HepG2 (cell line): ENCODE measurements around the gene ZFHX3. TPM values are rescaled to one million over a fixed set of nuclear protein-coding genes. Genes with fewer than 3 reads are reported as not detected.

ENCODE experiments used
- E2F1 ChIP-seq: sonication (generic); formaldehyde crosslinking; IDR thresholded peaks from 2 replicates; pipeline ENCODE4 v1.5.0; 2020; ENCODE audit warnings: missing genetic modification reagents
- FIP1L1 ChIP-seq: fragments of 200-400 bp; formaldehyde crosslinking; IDR thresholded peaks from 2 replicates; pipeline ENCODE4 v1.6.1; 2018; ENCODE audit warnings: low read depth, mild to moderate bottlenecking, low read length, moderate library complexity, borderline replicate concordance; ENCODE audit not compliant: insufficient read depth
- HES4 ChIP-seq: sonication (generic); formaldehyde crosslinking; IDR thresholded peaks from 2 replicates; pipeline ENCODE4 v1.9.0; 2021; ENCODE audit warnings: mild to moderate bottlenecking, missing genetic modification reagents, borderline replicate concordance
- HMG20A ChIP-seq: IDR thresholded peaks from 2 replicates; pipeline ENCODE4 v1.6.1; 2016; ENCODE audit warnings: borderline replicate concordance
- KDM2A ChIP-seq: sonication (generic); formaldehyde crosslinking; IDR thresholded peaks from 2 replicates; pipeline ENCODE4 v1.4.0; 2020; ENCODE audit warnings: low read depth, missing genetic modification reagents, borderline replicate concordance
- LRRFIP1 ChIP-seq: sonication (generic); formaldehyde crosslinking; conservative IDR thresholded peaks from 2 replicates; pipeline ENCODE4 v1.4.0; 2020; ENCODE audit warnings: missing genetic modification reagents
- MED1 ChIP-seq: sonication (generic); formaldehyde crosslinking; IDR thresholded peaks from 2 replicates; pipeline ENCODE4 v1.4.0; 2020; ENCODE audit warnings: missing genetic modification reagents
- MLX ChIP-seq: IDR thresholded peaks from 2 replicates; pipeline ENCODE4 v1.6.1; 2016
- MXI1 ChIP-seq: IDR thresholded peaks from 3 replicates; pipeline ENCODE4 v1.6.1; 2012; ENCODE audit warnings: low read depth, low read length, inconsistent platforms, borderline replicate concordance
- MYC ChIP-seq: sonication (generic); formaldehyde crosslinking; IDR thresholded peaks from 2 replicates; pipeline ENCODE4 v1.9.0; 2021; ENCODE audit warnings: missing genetic modification reagents, borderline replicate concordance
- NR0B2 ChIP-seq: sonication (generic); formaldehyde crosslinking; IDR thresholded peaks from 2 replicates; pipeline ENCODE4 v1.4.0; 2020; ENCODE audit warnings: mild to moderate bottlenecking, missing genetic modification reagents
- SATB2 ChIP-seq: sonication (generic); formaldehyde crosslinking; IDR thresholded peaks from 2 replicates; pipeline ENCODE4 v1.5.0; 2020; ENCODE audit warnings: missing genetic modification reagents
- SPEN ChIP-seq: sonication (generic); formaldehyde crosslinking; IDR thresholded peaks from 2 replicates; pipeline ENCODE4 v1.5.1; 2020; ENCODE audit warnings: low read depth, mild to moderate bottlenecking, missing genetic modification reagents
- STAG1 ChIP-seq: sonication (generic); formaldehyde crosslinking; IDR thresholded peaks from 2 replicates; pipeline ENCODE4 v1.4.0; 2020; ENCODE audit warnings: missing genetic modification reagents
- ZBTB34 ChIP-seq: sonication (generic); formaldehyde crosslinking; IDR thresholded peaks from 2 replicates; pipeline ENCODE4 v1.8.0; 2022; ENCODE audit warnings: mild to moderate bottlenecking, missing genetic modification reagents
- ZC3H4 ChIP-seq: sonication (generic); formaldehyde crosslinking; IDR thresholded peaks from 2 replicates; pipeline ENCODE4 v1.4.0; 2020; ENCODE audit warnings: missing genetic modification reagents, borderline replicate concordance
- ZKSCAN8 ChIP-seq: IDR thresholded peaks from 2 replicates; pipeline ENCODE4 v1.6.1; 2016; ENCODE audit warnings: borderline replicate concordance, missing genetic modification reagents, missing compliant biosample characterization
- ZNF253 ChIP-seq: sonication (generic); formaldehyde crosslinking; IDR thresholded peaks from 2 replicates; pipeline ENCODE4 v1.8.0; 2022; ENCODE audit warnings: mild to moderate bottlenecking, missing genetic modification reagents, borderline replicate concordance
- ZNF260 ChIP-seq: sonication (generic); formaldehyde crosslinking; IDR thresholded peaks from 2 replicates; pipeline ENCODE4 v1.4.0; 2020; ENCODE audit warnings: missing genetic modification reagents, low read depth, mild to moderate bottlenecking, borderline replicate concordance
- ZNF317 ChIP-seq: sonication (generic); formaldehyde crosslinking; IDR thresholded peaks from 2 replicates; pipeline ENCODE4 v1.5.0; 2020; ENCODE audit warnings: mild to moderate bottlenecking, missing genetic modification reagents
- ZNF33B ChIP-seq: sonication (generic); formaldehyde crosslinking; IDR thresholded peaks from 2 replicates; pipeline ENCODE4 v1.5.1; 2020; ENCODE audit warnings: mild to moderate bottlenecking, missing genetic modification reagents
- ZNF354B ChIP-seq: sonication (generic); formaldehyde crosslinking; IDR thresholded peaks from 2 replicates; pipeline ENCODE4 v1.8.0; 2022; ENCODE audit warnings: mild to moderate bottlenecking, missing genetic modification reagents
- ZNF589 ChIP-seq: sonication (generic); formaldehyde crosslinking; conservative IDR thresholded peaks from 2 replicates; pipeline ENCODE4 v1.8.0; 2022; ENCODE audit warnings: mild to moderate bottlenecking, moderate library complexity, missing genetic modification reagents
- polyA plus RNA-seq, 8 experiments: library from polyadenylated mRNA; depleted of rRNA in 3 of 8; stranded (reverse) in 7 of 8; unstranded in 1 of 8; fragments of >200 nt; fragmentation: Illumina TruSeq in 4 of 8; extraction: Trizol in 4 of 8; gene quantifications; 2 replicates each; pipeline versions ENCODE4 v1.2.1 to v1.2.3, GENCODE V29; 2011 to 2016; ENCODE audit warnings: low read depth in 4 of 8, missing spikeins in 1 of 8, mixed read lengths in 1 of 8; ENCODE audit not compliant: insufficient read depth in 1 of 8
- total RNA-seq, 5 experiments: library from RNA; depleted of rRNA; stranded (reverse); fragments of >200 nt; fragmentation: Illumina TruSeq; extraction: Trizol; gene quantifications; 2 replicates each; pipeline ENCODE4 v1.2.3, GENCODE V29; 2016; ENCODE audit warnings: low read depth in 1 of 5

ZFHX3 gene
- total and polyA plus RNA-seq, 2 of the 13 experiments (the other 11 are each of a cell fraction or from before 2014, with no cell fraction given) = 5.0 to 6.0 TPM

DNA sequence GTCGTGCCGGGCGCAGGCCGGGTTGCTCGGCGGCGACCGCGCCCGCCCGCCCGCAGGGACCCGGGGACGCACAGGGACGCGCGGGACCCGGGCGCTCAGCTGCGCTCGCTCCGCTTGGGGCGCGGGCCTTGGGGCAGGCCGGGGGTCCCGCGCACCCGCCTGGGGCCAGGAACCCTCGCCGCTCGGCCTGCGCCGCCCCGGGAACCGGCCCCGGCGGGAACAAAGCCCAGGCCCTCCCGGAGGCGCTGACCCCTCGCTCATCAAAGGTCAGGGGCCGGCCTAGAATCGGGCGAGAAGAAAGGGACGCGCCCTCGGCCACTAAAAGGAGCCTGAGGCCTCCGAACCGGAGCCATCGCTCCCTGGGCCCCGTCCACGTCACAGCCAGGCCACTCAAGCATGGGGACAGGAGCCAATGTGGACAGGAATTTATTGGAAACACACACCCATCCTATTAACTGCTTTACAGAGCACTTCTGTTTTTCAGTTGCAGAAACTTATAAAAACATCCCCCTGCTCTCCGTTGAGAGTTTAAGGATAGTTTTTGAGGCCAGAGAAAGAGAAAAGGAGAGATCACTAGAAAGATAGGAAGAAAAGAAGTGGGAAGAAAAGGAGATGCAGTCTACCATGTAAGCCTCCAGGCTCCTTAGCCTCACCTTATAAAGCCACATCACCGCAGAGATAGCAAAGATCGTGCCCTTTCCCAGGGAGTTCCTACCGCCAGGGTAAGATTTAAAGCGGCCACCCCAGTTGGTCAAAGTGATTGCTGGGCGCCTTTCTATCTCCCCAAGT lies 558 bp upstream of the ZFHX3 start (continued):
- TF ChIP-seq SATB2 (CRISPR knock-in tag) = no peak; the same call in 1 of the 2 replicates
- no peak for TF ChIP-seq NR0B2 (CRISPR knock-in tag)
- TF ChIP-seq HMG20A = no peak; the same call in 1 of the 2 replicates
- peak; percentile 7; the same call in 1 of the 2 replicates for TF ChIP-seq ZNF317 (CRISPR knock-in tag)
- peak; percentile 83 for TF ChIP-seq KDM2A (CRISPR knock-in tag)
- TF ChIP-seq MED1 (CRISPR knock-in tag) = peak; percentile 78
- no peak for TF ChIP-seq ZNF589 (CRISPR knock-in tag)
- TF ChIP-seq ZKSCAN8 (CRISPR knock-in tag) = no peak
- TF ChIP-seq ZNF33B (CRISPR knock-in tag) = no peak; the same call in 1 of the 2 replicates
- no peak for TF ChIP-seq ZC3H4 (CRISPR knock-in tag)
- TF ChIP-seq ZBTB34 = peak; percentile 17
- no peak for TF ChIP-seq FIP1L1
- peak; percentile 55; the same call in 1 of the 2 replicates for TF ChIP-seq E2F1 (CRISPR knock-in tag)
- TF ChIP-seq ZNF260 (CRISPR knock-in tag) = no peak
- TF ChIP-seq ZNF253 (CRISPR knock-in tag) = no peak
- peak; percentile 28; the same call in 1 of the 3 replicates for TF ChIP-seq MXI1
- TF ChIP-seq LRRFIP1 = no peak
- TF ChIP-seq ZNF354B (CRISPR knock-in tag) = no peak
- TF ChIP-seq HES4 (CRISPR knock-in tag) = no peak; the same call in 1 of the 2 replicates
- no peak; the same call in none of the 2 replicates for TF ChIP-seq STAG1 (CRISPR knock-in tag)
- TF ChIP-seq SPEN = peak; percentile 32; the same call in 1 of the 2 replicates
- TF ChIP-seq MLX (CRISPR knock-in tag) = no peak
- TF ChIP-seq MYC (CRISPR knock-in tag) = peak; percentile 60
